ENCODE data around the gene HOOK2.

DNA sequence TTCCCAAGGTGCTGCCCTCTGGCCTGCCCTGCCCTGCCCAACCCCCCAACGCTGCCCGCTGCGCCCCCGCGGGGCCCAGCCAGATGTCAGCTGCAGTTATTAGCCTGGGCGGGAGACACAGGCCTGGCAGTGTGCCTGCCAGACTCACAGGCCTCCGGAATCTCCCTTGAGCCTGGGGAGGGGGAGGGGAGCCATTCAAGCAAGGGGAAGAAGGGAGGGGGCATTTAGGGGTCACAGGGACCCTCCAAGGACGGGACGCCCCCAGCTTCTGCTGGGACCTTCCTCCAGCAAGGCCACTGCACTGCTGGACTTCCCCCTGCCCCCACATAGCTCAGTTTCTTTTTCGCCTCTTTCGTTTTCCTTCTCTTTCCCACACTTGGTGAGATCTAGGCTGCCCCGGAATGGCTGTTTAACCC is 13.3 kb upstream of the HOOK2 start:
- TF ChIP-seq, protein P1, sequence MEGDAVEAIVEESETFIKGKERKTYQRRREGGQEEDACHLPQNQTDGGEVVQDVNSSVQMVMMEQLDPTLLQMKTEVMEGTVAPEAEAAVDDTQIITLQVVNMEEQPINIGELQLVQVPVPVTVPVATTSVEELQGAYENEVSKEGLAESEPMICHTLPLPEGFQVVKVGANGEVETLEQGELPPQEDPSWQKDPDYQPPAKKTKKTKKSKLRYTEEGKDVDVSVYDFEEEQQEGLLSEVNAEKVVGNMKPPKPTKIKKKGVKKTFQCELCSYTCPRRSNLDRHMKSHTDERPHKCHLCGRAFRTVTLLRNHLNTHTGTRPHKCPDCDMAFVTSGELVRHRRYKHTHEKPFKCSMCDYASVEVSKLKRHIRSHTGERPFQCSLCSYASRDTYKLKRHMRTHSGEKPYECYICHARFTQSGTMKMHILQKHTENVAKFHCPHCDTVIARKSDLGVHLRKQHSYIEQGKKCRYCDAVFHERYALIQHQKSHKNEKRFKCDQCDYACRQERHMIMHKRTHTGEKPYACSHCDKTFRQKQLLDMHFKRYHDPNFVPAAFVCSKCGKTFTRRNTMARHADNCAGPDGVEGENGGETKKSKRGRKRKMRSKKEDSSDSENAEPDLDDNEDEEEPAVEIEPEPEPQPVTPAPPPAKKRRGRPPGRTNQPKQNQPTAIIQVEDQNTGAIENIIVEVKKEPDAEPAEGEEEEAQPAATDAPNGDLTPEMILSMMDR (IDR thresholded peaks at IDR 0.05), result no peak
- TF ChIP-seq POLR2A (IDR thresholded peaks at IDR 0.05), result peak in 1 of 2 donors; percentile 33
